ENCODE data around the gene ANAPC13.

The ANAPC13 gene

GRCh38 chr3:134477938-134478337 lies 7.8 kb downstream of the ANAPC13 start:
- H3K27me3 ChIP-seq (ENCODE audit: insufficient read depth, low read length, poor library complexity, severe bottlenecking): no peaks in the 10 kb centered on the region
- H3K4me2 ChIP-seq (ENCODE audit: low read depth, low read length, poor library complexity, severe bottlenecking): no peak overlapping the region
- no peak overlapping the region for H3K4me3 ChIP-seq (ENCODE audit: low read length, poor library complexity, severe bottlenecking)
- H3K9me2 ChIP-seq (replicated peaks; ENCODE audit: low read depth, low read length): no peaks in the 10 kb centered on the region
- no peaks in the 10 kb centered on the region for H3F3A ChIP-seq (ENCODE audit: low read depth)
- H4K20me1 ChIP-seq (ENCODE audit: insufficient read depth, low read length, poor library complexity, severe bottlenecking): no peaks in the 10 kb centered on the region
- TF ChIP-seq, protein P1, sequence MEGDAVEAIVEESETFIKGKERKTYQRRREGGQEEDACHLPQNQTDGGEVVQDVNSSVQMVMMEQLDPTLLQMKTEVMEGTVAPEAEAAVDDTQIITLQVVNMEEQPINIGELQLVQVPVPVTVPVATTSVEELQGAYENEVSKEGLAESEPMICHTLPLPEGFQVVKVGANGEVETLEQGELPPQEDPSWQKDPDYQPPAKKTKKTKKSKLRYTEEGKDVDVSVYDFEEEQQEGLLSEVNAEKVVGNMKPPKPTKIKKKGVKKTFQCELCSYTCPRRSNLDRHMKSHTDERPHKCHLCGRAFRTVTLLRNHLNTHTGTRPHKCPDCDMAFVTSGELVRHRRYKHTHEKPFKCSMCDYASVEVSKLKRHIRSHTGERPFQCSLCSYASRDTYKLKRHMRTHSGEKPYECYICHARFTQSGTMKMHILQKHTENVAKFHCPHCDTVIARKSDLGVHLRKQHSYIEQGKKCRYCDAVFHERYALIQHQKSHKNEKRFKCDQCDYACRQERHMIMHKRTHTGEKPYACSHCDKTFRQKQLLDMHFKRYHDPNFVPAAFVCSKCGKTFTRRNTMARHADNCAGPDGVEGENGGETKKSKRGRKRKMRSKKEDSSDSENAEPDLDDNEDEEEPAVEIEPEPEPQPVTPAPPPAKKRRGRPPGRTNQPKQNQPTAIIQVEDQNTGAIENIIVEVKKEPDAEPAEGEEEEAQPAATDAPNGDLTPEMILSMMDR (conservative IDR thresholded peaks at IDR 0.05; ENCODE audit: low read length): no peak
- TF ChIP-seq EZH2phosphoT487 (IDR thresholded peaks at IDR 0.05; ENCODE audit: borderline replicate concordance): no peak
- no peak overlapping the region for H2AFZ ChIP-seq (ENCODE audit: low read length)
- H3K9ac ChIP-seq (ENCODE audit: low read depth, low read length, poor library complexity, severe bottlenecking): no peak overlapping the region
- no peaks in the 10 kb centered on the region for H3K9me3 ChIP-seq (ENCODE audit: insufficient read depth, low read depth, low read length)
- peaks cover 51% of the 10 kb centered on the region for H3K36me3 ChIP-seq (ENCODE audit: insufficient read depth, low read length)
- peaks cover 9% of the 10 kb centered on the region; the same call in 1 of the 2 replicates for H3K79me2 ChIP-seq (ENCODE audit: insufficient read depth, low read length)
- H3K4me1 ChIP-seq (ENCODE audit: insufficient read depth, low read length, poor library complexity, severe bottlenecking): peaks cover 6% of the 10 kb centered on the region

- no peaks in the 10 kb centered on the region for H3K9me2 ChIP-seq (replicated peaks; ENCODE audit: low read depth, low read length)
- TF ChIP-seq, protein P1 (conservative IDR thresholded peaks at IDR 0.05; ENCODE audit: low read length): no peak
- TF ChIP-seq EZH2phosphoT487 (IDR thresholded peaks at IDR 0.05; ENCODE audit: borderline replicate concordance): no peak
- no peaks in the 10 kb centered on the region for H3K9me3 ChIP-seq (ENCODE audit: insufficient read depth, low read depth, low read length)
- H3K27me3 ChIP-seq (ENCODE audit: insufficient read depth, low read length, poor library complexity, severe bottlenecking): no peaks in the 10 kb centered on the region
- H2AFZ ChIP-seq (ENCODE audit: low read length): no peak overlapping the region
- no peak overlapping the region for H3K4me2 ChIP-seq (ENCODE audit: low read depth, low read length, poor library complexity, severe bottlenecking)
- no peaks in the 10 kb centered on the region for H3K4me1 ChIP-seq (ENCODE audit: insufficient read depth, low read length, poor library complexity, severe bottlenecking)
- H4K20me1 ChIP-seq (ENCODE audit: insufficient read depth, low read length, poor library complexity, severe bottlenecking): no peaks in the 10 kb centered on the region
- peaks cover 45% of the 10 kb centered on the region for H3K36me3 ChIP-seq (ENCODE audit: insufficient read depth, low read length)
- no peaks in the 10 kb centered on the region; the same call in 1 of the 2 replicates for H3K79me2 ChIP-seq (ENCODE audit: insufficient read depth, low read length)
- no peak overlapping the region for H3K4me3 ChIP-seq (ENCODE audit: low read length, poor library complexity, severe bottlenecking)
- H3F3A ChIP-seq (ENCODE audit: low read depth): no peaks in the 10 kb centered on the region
- no peak overlapping the region for H3K9ac ChIP-seq (ENCODE audit: low read depth, low read length, poor library complexity, severe bottlenecking)
These were observed 8.8 kb downstream of the ANAPC13 start for GRCh38 chr3:134477002-134477401.

DNA sequence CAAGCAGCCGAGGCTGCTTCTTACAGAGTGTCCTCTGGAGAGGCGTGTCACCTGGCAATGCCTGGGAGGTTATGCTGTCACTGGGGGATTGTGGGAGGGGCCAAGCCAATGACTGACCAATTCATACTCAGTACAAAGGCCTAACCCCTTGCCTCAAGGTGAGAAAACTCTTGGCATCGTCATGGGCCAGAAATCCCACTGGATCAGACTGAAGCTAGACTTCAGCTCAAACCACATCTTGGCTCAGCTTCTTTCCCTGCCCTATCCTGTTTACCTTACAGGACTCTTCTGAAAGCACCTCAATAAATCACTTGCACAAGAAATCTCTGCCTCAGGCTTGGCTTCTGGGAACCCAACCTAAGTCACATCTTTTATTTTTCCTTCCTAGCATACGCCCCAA lies 9.5 kb downstream of the ANAPC13 start:
- H3K36me3 ChIP-seq (ENCODE audit: insufficient read depth, low read length): peaks cover 38% of the 10 kb centered on the region
- no peaks in the 10 kb centered on the region for H3K79me2 ChIP-seq (ENCODE audit: insufficient read depth, low read length)
- H3K4me3 ChIP-seq (ENCODE audit: low read length, poor library complexity, severe bottlenecking): no peak overlapping the region
- TF ChIP-seq, protein P1 (conservative IDR thresholded peaks at IDR 0.05; ENCODE audit: low read length): no peak
- TF ChIP-seq EZH2phosphoT487 (IDR thresholded peaks at IDR 0.05; ENCODE audit: borderline replicate concordance): no peak
- no peaks in the 10 kb centered on the region for H3F3A ChIP-seq (ENCODE audit: low read depth)
- H3K9ac ChIP-seq (ENCODE audit: low read depth, low read length, poor library complexity, severe bottlenecking): no peak overlapping the region
- no peaks in the 10 kb centered on the region for H4K20me1 ChIP-seq (ENCODE audit: insufficient read depth, low read length, poor library complexity, severe bottlenecking)
- no peaks in the 10 kb centered on the region for H3K9me2 ChIP-seq (replicated peaks; ENCODE audit: low read depth, low read length)
- H3K4me2 ChIP-seq (ENCODE audit: low read depth, low read length, poor library complexity, severe bottlenecking): no peak overlapping the region
- no peaks in the 10 kb centered on the region for H3K27me3 ChIP-seq (ENCODE audit: insufficient read depth, low read length, poor library complexity, severe bottlenecking)
- H3K4me1 ChIP-seq (ENCODE audit: insufficient read depth, low read length, poor library complexity, severe bottlenecking): no peaks in the 10 kb centered on the region
- no peaks in the 10 kb centered on the region for H3K9me3 ChIP-seq (ENCODE audit: insufficient read depth, low read depth, low read length)
- no peak overlapping the region for H2AFZ ChIP-seq (ENCODE audit: low read length)
